Measurements from ENCODE around the gene CDCA5. TPM values are rescaled to one million over a fixed set of nuclear protein-coding genes. Genes with fewer than 3 reads are reported as not detected.

Gene CDCA5
- total RNA-seq, 2 donors from 2014 or later = 2.3 to 17.8 TPM

DNA sequence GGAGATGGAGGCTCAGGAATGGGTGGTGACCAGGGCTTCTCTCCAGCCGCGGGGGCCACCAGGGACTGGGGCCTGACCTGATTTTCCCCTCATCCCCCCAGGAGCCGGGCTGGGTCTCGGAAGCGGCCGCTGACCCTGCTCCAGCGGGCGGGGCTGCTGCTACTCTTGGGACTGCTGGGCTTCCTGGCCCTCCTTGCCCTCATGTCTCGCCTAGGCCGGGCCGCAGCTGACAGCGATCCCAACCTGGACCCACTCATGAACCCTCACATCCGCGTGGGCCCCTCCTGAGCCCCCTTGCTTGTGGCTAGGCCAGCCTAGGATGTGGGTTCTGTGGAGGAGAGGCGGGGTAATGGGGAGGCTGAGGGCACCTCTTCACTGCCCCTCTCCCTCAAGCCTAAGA lies 4.0 kb upstream of the CDCA5 start:
- Histone ChIP-seq H3K4me1 (replicated peaks) (peaks cover 5% of the 10 kb centered on the region), H3K9me3 (no peaks in the 10 kb centered on the region), H3K36me3 (peaks cover 0 to 5% of the 10 kb centered on the region in 2 donors), H3K27ac (no peak overlapping the region), H3K27me3 (replicated peaks; ENCODE audit: insufficient read depth) (no peaks in the 10 kb centered on the region), H3K4me3 (no peak overlapping the region)
- TF ChIP-seq, protein P1, sequence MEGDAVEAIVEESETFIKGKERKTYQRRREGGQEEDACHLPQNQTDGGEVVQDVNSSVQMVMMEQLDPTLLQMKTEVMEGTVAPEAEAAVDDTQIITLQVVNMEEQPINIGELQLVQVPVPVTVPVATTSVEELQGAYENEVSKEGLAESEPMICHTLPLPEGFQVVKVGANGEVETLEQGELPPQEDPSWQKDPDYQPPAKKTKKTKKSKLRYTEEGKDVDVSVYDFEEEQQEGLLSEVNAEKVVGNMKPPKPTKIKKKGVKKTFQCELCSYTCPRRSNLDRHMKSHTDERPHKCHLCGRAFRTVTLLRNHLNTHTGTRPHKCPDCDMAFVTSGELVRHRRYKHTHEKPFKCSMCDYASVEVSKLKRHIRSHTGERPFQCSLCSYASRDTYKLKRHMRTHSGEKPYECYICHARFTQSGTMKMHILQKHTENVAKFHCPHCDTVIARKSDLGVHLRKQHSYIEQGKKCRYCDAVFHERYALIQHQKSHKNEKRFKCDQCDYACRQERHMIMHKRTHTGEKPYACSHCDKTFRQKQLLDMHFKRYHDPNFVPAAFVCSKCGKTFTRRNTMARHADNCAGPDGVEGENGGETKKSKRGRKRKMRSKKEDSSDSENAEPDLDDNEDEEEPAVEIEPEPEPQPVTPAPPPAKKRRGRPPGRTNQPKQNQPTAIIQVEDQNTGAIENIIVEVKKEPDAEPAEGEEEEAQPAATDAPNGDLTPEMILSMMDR (IDR thresholded peaks at IDR 0.05) = no peak
- TF ChIP-seq POLR2AphosphoS5 (IDR thresholded peaks at IDR 0.05) (no peak), POLR2A (IDR thresholded peaks at IDR 0.05) (no peak)
- intact Hi-C loops (cut with DNase I) = no loop called here
- DNase-seq (ENCODE audit: low spot score) = no peak
- WGBS = 96% methylated on average over 15 of the region's 15 CpGs

DNA sequence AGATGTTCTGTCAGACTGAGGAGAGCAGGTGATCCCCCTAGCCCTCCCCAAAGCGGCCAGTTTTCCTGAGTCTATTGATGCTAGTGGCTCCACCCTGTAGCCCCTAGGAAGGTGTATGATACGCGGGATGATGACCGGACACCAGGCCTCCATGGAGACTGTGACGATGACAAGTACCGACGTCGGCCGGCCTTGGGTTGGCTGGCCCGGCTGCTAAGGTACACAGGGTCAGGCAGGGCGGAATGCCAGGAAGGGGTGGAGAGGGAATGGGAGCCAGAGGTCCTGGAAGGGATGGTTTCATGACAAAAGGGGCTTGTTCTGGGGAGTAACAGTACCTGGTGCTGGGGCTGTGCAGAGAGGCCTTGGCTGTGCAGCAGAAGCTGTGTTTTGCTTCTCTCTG lies 3.4 kb upstream of the CDCA5 start:
- intact Hi-C loops (cut with DNase I) = no loop called here
- H3K27me3 ChIP-seq (replicated peaks; ENCODE audit: insufficient read depth) = no peaks in the 10 kb centered on the region
- no peaks in the 10 kb centered on the region for H3K9me3 ChIP-seq
- H3K4me1 ChIP-seq (replicated peaks) = peaks cover 5% of the 10 kb centered on the region
- no peak for DNase-seq (ENCODE audit: low spot score)
- TF ChIP-seq POLR2A (IDR thresholded peaks at IDR 0.05) (no peak), POLR2AphosphoS5 (IDR thresholded peaks at IDR 0.05) (no peak)
- TF ChIP-seq, protein P1 (IDR thresholded peaks at IDR 0.05) = no peak
- H3K36me3 ChIP-seq = peaks cover 0 to 5% of the 10 kb centered on the region in 2 donors
- no peak overlapping the region for H3K4me3 ChIP-seq
- WGBS = 91% methylated on average over 11 of the region's 11 CpGs
- no peak overlapping the region for H3K27ac ChIP-seq

- DNase-seq (ENCODE audit: low spot score) = no peak
- no peak for TF ChIP-seq POLR2AphosphoS5 (IDR thresholded peaks at IDR 0.05)
- no peak for TF ChIP-seq POLR2A (IDR thresholded peaks at IDR 0.05)
- TF ChIP-seq, protein P1 (IDR thresholded peaks at IDR 0.05) = no peak
- 92% methylated on average over 9 of the region's 9 CpGs for WGBS
- intact Hi-C loops (cut with DNase I) = no loop called here
- H3K4me1 ChIP-seq (replicated peaks) = peaks cover 5% of the 10 kb centered on the region
- no peaks in the 10 kb centered on the region for H3K9me3 ChIP-seq
- no peak overlapping the region for H3K27ac ChIP-seq
- no peaks in the 10 kb centered on the region for H3K27me3 ChIP-seq (replicated peaks; ENCODE audit: insufficient read depth)
- H3K36me3 ChIP-seq = peaks cover 0 to 5% of the 10 kb centered on the region in 2 donors
- no peak overlapping the region for H3K4me3 ChIP-seq
These were observed 3.0 kb upstream of the CDCA5 start for GRCh38 chr11:65086809-65087208.

- Histone ChIP-seq H3K4me3 (no peak overlapping the region), H3K27me3 (replicated peaks; ENCODE audit: insufficient read depth) (no peaks in the 10 kb centered on the region), H3K9me3 (no peaks in the 10 kb centered on the region), H3K36me3 (peaks cover 0 to 5% of the 10 kb centered on the region in 2 donors), H3K4me1 (replicated peaks) (peaks cover 5% of the 10 kb centered on the region), H3K27ac (no peak overlapping the region)
- intact Hi-C loops (cut with DNase I) = no loop called here
- DNase-seq (ENCODE audit: low spot score) = no peak
- TF ChIP-seq, protein P1 (IDR thresholded peaks at IDR 0.05) = no peak
- TF ChIP-seq POLR2AphosphoS5 (IDR thresholded peaks at IDR 0.05) = no peak
- no peak for TF ChIP-seq POLR2A (IDR thresholded peaks at IDR 0.05)
- 92% methylated on average over 4 of the region's 4 CpGs for WGBS
These were observed 1.6 kb upstream of the CDCA5 start for GRCh38 chr11:65085446-65085845.

DNA sequence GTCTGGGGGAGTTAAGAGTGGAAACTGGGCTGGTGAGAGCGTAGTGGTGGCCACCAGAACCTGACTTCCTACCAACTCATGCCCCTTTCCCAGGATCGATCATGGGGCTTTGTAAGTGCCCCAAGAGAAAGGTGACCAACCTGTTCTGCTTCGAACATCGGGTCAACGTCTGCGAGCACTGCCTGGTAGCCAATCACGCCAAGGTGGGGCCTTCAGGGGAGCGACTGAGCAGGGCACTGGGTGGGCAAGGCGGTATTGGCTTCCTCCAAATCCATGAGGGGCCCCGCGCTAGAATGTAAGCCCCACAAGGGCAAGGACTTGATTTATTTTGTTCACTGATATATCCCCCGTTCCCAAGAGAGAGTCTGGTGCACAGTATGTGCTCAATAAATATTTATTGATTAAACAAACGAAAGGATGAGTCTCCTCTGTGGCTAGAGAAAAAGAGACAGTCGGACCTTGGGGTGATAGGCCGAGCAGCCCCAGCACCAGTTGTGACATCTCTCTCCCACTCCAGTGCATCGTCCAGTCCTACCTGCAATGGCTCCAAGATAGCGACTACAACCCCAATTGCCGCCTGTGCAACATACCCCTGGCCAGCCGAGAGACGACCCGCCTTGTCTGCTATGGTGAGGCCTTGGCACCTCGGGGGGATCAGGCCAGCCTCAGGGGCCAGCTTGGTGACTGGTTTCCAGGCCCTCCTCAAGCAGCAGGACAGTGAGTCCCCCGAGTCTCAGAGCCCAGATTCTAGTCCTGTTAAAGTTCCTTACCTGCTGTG lies 947 bp upstream of the CDCA5 start:
- intact Hi-C loops (cut with DNase I) = loop anchor here (5.0 kb wide), 2 partner anchors 33 to 42 kb away; partner anchors contain the start of genes SAC3D1 and ZNHIT2

More for the DNA sequence above, 947 bp upstream of the CDCA5 start:
- Histone ChIP-seq H3K27me3 (replicated peaks; ENCODE audit: insufficient read depth) (no peaks in the 10 kb centered on the region), H3K36me3 (peaks cover 0 to 5% of the 10 kb centered on the region in 2 donors), H3K4me1 (replicated peaks) (peaks cover 5% of the 10 kb centered on the region), H3K9me3 (no peaks in the 10 kb centered on the region), H3K4me3 (peak overlapping the region; percentile 77 to 78), H3K27ac (peak overlapping the region; percentile 91 to 94)
- DNase-seq (ENCODE audit: low spot score) = no peak
- TF ChIP-seq, protein P1 (IDR thresholded peaks at IDR 0.05) = no peak
- no peak for TF ChIP-seq POLR2AphosphoS5 (IDR thresholded peaks at IDR 0.05)
- no peak for TF ChIP-seq POLR2A (IDR thresholded peaks at IDR 0.05)
- 35% methylated on average over 23 of the region's 23 CpGs for WGBS
